ENCODE data around the gene EEIG1.

DNA sequence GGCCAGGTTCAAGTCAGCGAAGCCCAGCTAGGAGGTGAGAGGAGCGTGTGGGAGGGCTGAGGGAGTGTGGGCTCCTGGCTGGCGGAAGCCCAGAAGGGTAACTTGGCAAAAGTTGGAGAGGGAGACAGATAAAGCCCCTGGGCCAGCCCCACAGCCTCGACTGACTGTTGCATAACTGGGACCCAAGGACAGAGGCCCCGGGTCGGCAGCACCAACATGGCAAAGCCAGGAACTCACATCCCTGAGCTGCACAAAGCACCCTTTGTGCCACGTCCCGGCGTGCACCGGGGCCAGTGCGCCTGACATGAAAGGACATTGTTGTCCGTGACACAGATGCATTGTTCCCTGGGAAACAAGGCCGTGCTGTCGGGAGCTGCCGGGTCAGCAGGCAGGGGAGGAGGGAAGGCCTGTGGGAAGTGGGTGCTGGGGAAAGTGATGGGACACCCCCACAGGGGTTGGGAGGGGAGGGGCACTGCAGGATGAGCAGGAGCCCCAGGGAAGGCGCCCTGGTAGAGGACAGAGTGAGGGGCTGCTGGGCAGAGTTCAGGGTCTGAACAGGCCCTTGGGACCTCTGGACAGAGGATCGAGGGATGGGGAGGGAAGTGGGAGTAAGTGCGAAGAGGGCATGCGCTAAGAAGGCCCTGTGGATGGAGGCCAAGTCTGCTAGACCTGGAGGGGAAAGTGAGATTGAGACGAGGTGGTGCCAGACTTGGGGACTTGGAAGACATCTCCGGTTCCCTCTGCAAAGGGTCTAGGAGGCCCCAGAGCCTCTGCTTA lies 30.1 kb downstream of the EEIG1 start:
- TF ChIP-seq EZH2phosphoT487 (IDR thresholded peaks at IDR 0.05; ENCODE audit: insufficient read depth, low read depth) (no peak), EZH2 (IDR thresholded peaks at IDR 0.05; ENCODE audit: insufficient read depth, poor library complexity, severe bottlenecking) (no peak)

Data from GM23248 (cell line).